Left kidney (tissue), 2 donors: ENCODE data around the gene DCHS2. TPM values are rescaled to one million over a fixed set of nuclear protein-coding genes. Genes with fewer than 3 reads are reported as not detected.

Experiments used
- DNase-seq: peaks from one replicate; pipeline ENCODE4 v3.0.0-alpha.2; 2013
- polyA plus RNA-seq: library from polyadenylated mRNA; unstranded; fragments of 120-200 nt; gene quantifications from one replicate; pipeline ENCODE4 v1.2.1, GENCODE V29; 2013; ENCODE audit not compliant: insufficient read length

Gene DCHS2
- polyA plus RNA-seq, 1 donor = 8.4 TPM

- no peak for DNase-seq
Observed at GRCh38 chr4:154384012-154384411, 107.6 kb downstream of the DCHS2 start.

- no peak for DNase-seq
Observed at GRCh38 chr4:154376486-154376885, 115.1 kb downstream of the DCHS2 start.

GRCh38 chr4:154368060-154368459 is 123.5 kb downstream of the DCHS2 start:
- no peak for DNase-seq

GRCh38 chr4:154367659-154368058 is 123.9 kb downstream of the DCHS2 start:
- no peak for DNase-seq

- DNase-seq = no peak
Observed at GRCh38 chr4:154366956-154367355, 124.6 kb downstream of the DCHS2 start.

- DNase-seq = no peak
Observed at GRCh38 chr4:154364066-154364845, 127.3 kb downstream of the DCHS2 start.

- no peak for DNase-seq
Observed at GRCh38 chr4:154361450-154361849, 130.1 kb downstream of the DCHS2 start.

GRCh38 chr4:154360491-154360890 is 131.1 kb downstream of the DCHS2 start:
- no peak for DNase-seq

- DNase-seq = no peak
Observed at GRCh38 chr4:154354883-154355282, 136.7 kb downstream of the DCHS2 start.

- DNase-seq = no peak
Observed at GRCh38 chr4:154349829-154350228, 141.8 kb downstream of the DCHS2 start.

- DNase-seq = no peak
Observed at GRCh38 chr4:154348657-154349056, 142.9 kb downstream of the DCHS2 start.

- DNase-seq = no peak
Observed at GRCh38 chr4:154345359-154345758, 146.2 kb downstream of the DCHS2 start.

GRCh38 chr4:154344686-154345085 is 146.9 kb downstream of the DCHS2 start:
- no peak for DNase-seq

GRCh38 chr4:154343651-154344050 is 147.9 kb downstream of the DCHS2 start:
- DNase-seq = no peak

- no peak for DNase-seq
Observed at GRCh38 chr4:154341448-154341847, 150.2 kb downstream of the DCHS2 start.

- DNase-seq = no peak
Observed at GRCh38 chr4:154335588-154335987, 156.0 kb downstream of the DCHS2 start.

GRCh38 chr4:154332681-154333421 is 158.7 kb downstream of the DCHS2 start:
- peak; percentile 17 for DNase-seq

- no peak for DNase-seq
Observed at GRCh38 chr4:154329939-154330338, 161.7 kb downstream of the DCHS2 start.

GRCh38 chr4:154329268-154329868 is 162.2 kb downstream of the DCHS2 start:
- peak; percentile 46 for DNase-seq

GRCh38 chr4:154328030-154328429 is 163.6 kb downstream of the DCHS2 start:
- DNase-seq = no peak

GRCh38 chr4:154320521-154320920 is 171.1 kb downstream of the DCHS2 start:
- no peak for DNase-seq

GRCh38 chr4:154319736-154320135 is 171.9 kb downstream of the DCHS2 start:
- no peak for DNase-seq
